ENCODE results near the gene SAFB2. TPM values are rescaled to one million over a fixed set of nuclear protein-coding genes. Genes with fewer than 3 reads are reported as not detected.

SAFB2 gene
- polyA plus RNA-seq, 1 of the 3 experiments (the other 2 are of a cell fraction): 37.7 TPM

GRCh38 chr19:5590865-5591154 is 31.8 kb downstream of the SAFB2 start:
- POLR2A ChIA-PET: no interaction called here
- 96% methylated on average over 9 of the region's 9 CpGs for WGBS (ENCODE audit: low lambda C conversion rate)

GRCh38 chr19:5590151-5590864 is 32.3 kb downstream of the SAFB2 start:
- WGBS (ENCODE audit: low lambda C conversion rate): 98% methylated on average over 6 of the region's 22 CpGs
- H3K4me3 ChIP-seq (ENCODE audit: low read depth in 2 of 2, low read length in 1 of 2): no peak overlapping the region
- no peaks in the 10 kb centered on the region for H3F3A ChIP-seq (replicated peaks; ENCODE audit: insufficient read depth)
- H3K36me3 ChIP-seq (replicated peaks in 1 of 2; ENCODE audit: control insufficient read depth in 1 of 2, insufficient read depth in 2 of 2, low read length in 1 of 2): peaks cover 8 to 85% of the 10 kb centered on the region in 2 experiments
- H3K9ac ChIP-seq: no peak overlapping the region
- H3K4me2 ChIP-seq: no peak overlapping the region
- no peaks in the 10 kb centered on the region for H4K20me1 ChIP-seq (ENCODE audit: insufficient read depth)
- DNase-seq: peak; percentile 20
- no peak for TF ChIP-seq MXI1 (IDR thresholded peaks at IDR 0.05; ENCODE audit: low read depth, low read length)
- no peaks in the 10 kb centered on the region for H3K9me2 ChIP-seq
- H3K27ac ChIP-seq (ENCODE audit: low read depth in 2 of 2, low read length in 1 of 2): no peak overlapping the region
- ChIA-PET CTCF (no interaction called here), POLR2A (no interaction called here)
- H2AFZ ChIP-seq (ENCODE audit: low read depth): no peak overlapping the region
- no peaks in the 10 kb centered on the region for H3K9me3 ChIP-seq
- no peaks in the 10 kb centered on the region for H3K27me3 ChIP-seq (ENCODE audit: insufficient read depth)
- no peaks in the 10 kb centered on the region for H3K79me2 ChIP-seq (ENCODE audit: insufficient read depth)
- peaks cover 0 to 9% of the 10 kb centered on the region in 2 experiments; a peak in 1 of 4 replicates for H3K4me1 ChIP-seq (ENCODE audit: control insufficient read depth in 1 of 2, insufficient read depth in 2 of 2, low read depth in 1 of 2, low read length in 1 of 2)

More at GRCh38 chr19:5590865-5591154, 31.8 kb downstream of the SAFB2 start:
- Histone ChIP-seq H3K27me3 (ENCODE audit: insufficient read depth) (no peaks in the 10 kb centered on the region), H3K9me2 (no peaks in the 10 kb centered on the region), H2AFZ (ENCODE audit: low read depth) (no peak overlapping the region), H3K9ac (no peak overlapping the region), H3K79me2 (ENCODE audit: insufficient read depth) (no peaks in the 10 kb centered on the region), H3K4me1 (ENCODE audit: control insufficient read depth in 1 of 2, insufficient read depth in 2 of 2, low read depth in 1 of 2, low read length in 1 of 2) (peaks cover 0 to 9% of the 10 kb centered on the region in 2 experiments; a peak in 1 of 4 replicates), H3K9me3 (no peaks in the 10 kb centered on the region), H3F3A (replicated peaks; ENCODE audit: insufficient read depth) (no peaks in the 10 kb centered on the region), H3K36me3 (replicated peaks in 1 of 2; ENCODE audit: control insufficient read depth in 1 of 2, insufficient read depth in 2 of 2, low read length in 1 of 2) (peaks cover 9 to 90% of the 10 kb centered on the region in 2 experiments), H3K4me2 (no peak overlapping the region), H4K20me1 (ENCODE audit: insufficient read depth) (no peaks in the 10 kb centered on the region), H3K4me3 (ENCODE audit: low read depth in 2 of 2, low read length in 1 of 2) (no peak overlapping the region), H3K27ac (ENCODE audit: low read depth in 2 of 2, low read length in 1 of 2) (no peak overlapping the region)
- TF ChIP-seq ELF1 (IDR thresholded peaks at IDR 0.05) (no peak), USF1 (IDR thresholded peaks at IDR 0.05; ENCODE audit: borderline replicate concordance, low read depth) (no peak), FOSL2 (IDR thresholded peaks at IDR 0.05; ENCODE audit: borderline replicate concordance, low read depth) (no peak), FOXJ3 (CRISPR knock-in tag; IDR thresholded peaks at IDR 0.05) (no peak), GATA2 (CRISPR knock-in tag; IDR thresholded peaks at IDR 0.05) (no peak), IRF3 (IDR thresholded peaks at IDR 0.05; ENCODE audit: low read depth, low read length) (no peak), TAF1 (IDR thresholded peaks at IDR 0.05; ENCODE audit: borderline replicate concordance, low read depth, low read length) (no peak), MXI1 (IDR thresholded peaks at IDR 0.05; ENCODE audit: low read depth, low read length) (no peak), YY1 (IDR thresholded peaks at IDR 0.05; ENCODE audit: low read depth) (no peak), NRF1 (IDR thresholded peaks at IDR 0.05; ENCODE audit: low read depth, low read length) (no peak), TEAD4 (IDR thresholded peaks at IDR 0.05; ENCODE audit: borderline replicate concordance, insufficient read depth) (no peak), CHD2 (IDR thresholded peaks at IDR 0.05; ENCODE audit: low read length, partially characterized antibody) (no peak)
- CTCF ChIA-PET: no interaction called here
- DNase-seq: peak; percentile 20
